Heart right ventricle (tissue), 16 donors: ENCODE data around the gene STAM2. TPM values are rescaled to one million over a fixed set of nuclear protein-coding genes. Genes with fewer than 3 reads are reported as not detected.
"Not testable (repeated sequence)": the region's sequence is repeated elsewhere in the genome, so short reads cannot be mapped to it uniquely, and the experiment has no call there.

Experiments used
- ATAC-seq, 8 donors: fragments of 200-7000 bp; cut with Tn5 transposase; one replicate each; pipeline ENCODE4 v1.9.1; 2020; ENCODE audit warnings: mild to moderate bottlenecking in 8 of 8, moderate library complexity in 8 of 8, moderate number of reproducible peaks in 1 of 8
- DNase-seq, 2 donors: peaks; one replicate each; pipeline ENCODE4 v3.0.0-alpha.2; 2020
- H3K27ac ChIP-seq, 10 donors: fragments of 200-600 bp; sonication (generic) in 2 of 10; one replicate each; pipeline versions ENCODE4 v1.5.0 to v1.8.0; 2020 to 2022; ENCODE audit warnings: mild to moderate bottlenecking in 3 of 10
- H3K27me3 ChIP-seq, 7 donors: fragments of 200-600 bp; one replicate each; pipeline ENCODE4 v1.8.0; 2021 to 2022; ENCODE audit warnings: mild to moderate bottlenecking in 2 of 7
- H3K36me3 ChIP-seq, 9 donors: fragments of 200-600 bp; sonication (generic) in 1 of 9; one replicate each; pipeline versions ENCODE4 v1.5.0 to v1.8.0; 2020 to 2022; ENCODE audit warnings: mild to moderate bottlenecking in 2 of 9
- H3K4me1 ChIP-seq, 9 donors: fragments of 200-600 bp; sonication (generic) in 1 of 9; one replicate each; pipeline versions ENCODE4 v1.5.0 to v1.8.0; 2020 to 2022; ENCODE audit warnings: mild to moderate bottlenecking in 4 of 9
- H3K4me3 ChIP-seq, 10 donors: fragments of 200-600 bp; sonication (generic) in 2 of 10; one replicate each; pipeline versions ENCODE4 v1.5.0 to v1.8.0; 2020 to 2022; ENCODE audit warnings: mild to moderate bottlenecking in 7 of 10, moderate library complexity in 2 of 10
- H3K9me3 ChIP-seq, 11 donors: fragments of 200-600 bp in 10 of 11; sonication (generic) in 2 of 11; one replicate each; pipeline versions ENCODE4 v1.5.0 to v1.8.0; 2013 to 2022; ENCODE audit warnings: mild to moderate bottlenecking in 2 of 11, control low read depth in 1 of 11, moderate library complexity in 1 of 11
- CTCF ChIP-seq, 9 donors: fragments of 200-600 bp; sonication (generic) in 2 of 9; IDR thresholded peaks; one replicate each; pipeline versions ENCODE4 v1.5.0 to v1.8.0; 2021 to 2022; ENCODE audit warnings: antibody characterized with exemption in 9 of 9, mild to moderate bottlenecking in 5 of 9, moderate library complexity in 1 of 9
- WGBS, 2 donors: extraction: QIAGEN DNeasy Blood & Tissue Kit; methylation state at CpG; one replicate each; pipeline ENCODE4 v1.1.7; 2013; ENCODE audit warnings: inconsistent platforms in 1 of 2; 5-methylcytosine and 5-hydroxymethylcytosine counted together
- intact Hi-C, 10 donors: fragments of 100-400 bp; cut with DNase I; formaldehyde crosslinking; loops; one replicate each; pipeline versions ENCODE4 v1.11.1 to v1.14.2; 2022
- polyA plus RNA-seq, 2 donors: library from polyadenylated mRNA; stranded (reverse); fragments of 200-250 nt; gene quantifications; one replicate each; pipeline ENCODE4 v1.2.3, GENCODE V29; 2013
- total RNA-seq, 10 donors: library from RNA; stranded (reverse); fragmentation: NEBNext Ultra II Directional in 3 of 10; extraction: Animal tissue kit (Norgen Biotek cat#: 25700) in 3 of 10; gene quantifications; one replicate each; pipeline versions ENCODE4 v1.2.1 to v1.2.4, GENCODE V29; 2021 to 2023
- donor health status: Arrhythmogenic right ventricular cardiomyopathy.
- donor health status: ischemic (EF 13 %, LVEDD 7.1; RV severe dilation, severe dysfunction).
- donor health status: healthy with polysubstance abuse.
- donor health status: DM: no; HTN: yes; CAD: no.
- donor health status: DM: no; HTN: no; CAD: no.
- donor health status: ischemic (EF 25% LVEDD 6.9; RV normal size, moderate dysfunction).
- donor health status: ischemic (EF 25% LVEDD 5.7; RV mildly dilated, moderate dysfunction).
- donor health status: healthy.
- donor health status: DM: yes; HTN: yes; CAD: no.
- donor health status: Ischemic cardiomyopathy.
- donor health status: ischemic (EF 35%, LVEDD 5.7; RV mildly dilated, moderate dysfunction).
- donor health status: nonischemic (EF 11% LVEDD 7.7; RV severe dilation, severe dysfunction).
- donor health status: DM: yes; HTN: yes; CAD: no.
- donor health status: PGD.
- donor health status: ischemic (EF 29% LVEDD 5.4; RV normal size, mild dysfunction).
- donor health status: nonischemic (EF 23%, LVEDD 6.1; RV moderate dilation, normal function).

STAM2 gene
- total and polyA plus RNA-seq, 12 donors, result 6.9 to 35.9 (median 25.0) TPM

DNA sequence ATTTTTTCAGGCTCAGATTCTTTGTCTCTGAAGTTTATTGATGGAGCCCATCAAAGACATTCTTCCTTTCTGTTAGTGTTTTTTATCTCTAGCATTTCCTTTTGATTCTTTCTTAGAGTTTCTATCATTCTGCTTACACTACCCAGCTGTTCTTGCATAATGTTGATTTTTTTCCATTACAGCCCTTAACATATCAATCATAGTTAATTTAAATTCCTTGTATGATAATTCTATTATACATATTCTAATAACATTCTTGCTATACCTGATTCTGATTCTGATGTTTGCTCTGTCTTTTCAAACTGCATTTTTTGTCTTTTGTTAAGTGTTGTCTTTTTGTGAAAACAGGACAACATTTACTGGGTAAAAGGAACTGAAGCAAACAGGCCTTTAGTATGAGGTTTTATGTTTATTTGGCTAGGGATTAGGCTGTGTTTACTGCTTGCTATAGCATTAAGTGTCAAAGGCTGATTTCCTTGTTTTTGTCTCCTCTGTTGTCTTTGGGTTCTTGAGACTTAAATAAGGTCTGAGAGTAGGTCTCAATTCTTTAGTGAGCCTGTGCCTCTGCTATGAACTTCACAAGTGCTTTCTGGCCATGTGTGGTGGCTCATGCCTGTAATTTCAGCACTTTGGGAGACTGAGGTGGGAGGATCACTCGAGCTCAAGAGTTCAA, 8.0 kb upstream of the STAM2 start:
- WGBS, 2 donors, result 0% methylated on average over 1 of the region's 1 CpG
- H3K27me3 ChIP-seq, result peaks cover 0 to 12% (median 0%) of the 10 kb centered on the region in 7 donors
- no peaks in the 10 kb centered on the region for H3K36me3 ChIP-seq
- intact Hi-C loops, result loop anchor here in 1 of 10 donors (10.0 kb wide), 1 partner anchor 151 kb away; the partner anchor contains the start of gene FMNL2
- no peaks in the 10 kb centered on the region for H3K4me1 ChIP-seq
- H3K27ac ChIP-seq, result no peak overlapping the region
- no peak overlapping the region for H3K4me3 ChIP-seq
- no peak for DNase-seq
- TF ChIP-seq CTCF (IDR thresholded peaks at IDR 0.05), result no peak
- no peaks in the 10 kb centered on the region for H3K9me3 ChIP-seq
- no peak for ATAC-seq

GRCh38 chr2:152177667-152178066, 2.1 kb upstream of the STAM2 start:
- H3K4me3 ChIP-seq, H3K27me3 ChIP-seq, H3K36me3 ChIP-seq, H3K27ac ChIP-seq, DNase-seq, ATAC-seq, H3K9me3 ChIP-seq: not testable (repeated sequence)
- intact Hi-C loops, result loop anchor here in 6 of 10 donors (5.0 to 10.0 kb wide), 5 partner anchors 140 to 540 kb away; partner anchors contain the start of genes ARL6IP6 (in 2 of the 6), PRPF40A (in 2 of the 6) and FMNL2 (in 1 of the 6)
- WGBS, 2 donors, result 95 to 97% methylated on average over 5 of the region's 7 CpGs
- peaks cover 2 to 27% (median 18%) of the 10 kb centered on the region in 9 donors for H3K4me1 ChIP-seq

- no peaks in the 10 kb centered on the region for H3K36me3 ChIP-seq
- no peak for DNase-seq
- 6 to 7% methylated on average over 29 of the region's 29 CpGs for WGBS, 2 donors
- peak overlapping the region; percentile 92 to 99 (median 96) for H3K27ac ChIP-seq
- intact Hi-C loops, result loop anchor here in 6 of 10 donors (5.0 to 10.0 kb wide), 5 partner anchors 139 to 541 kb away; partner anchors contain the start of genes ARL6IP6 (in 2 of the 6), PRPF40A (in 2 of the 6) and FMNL2 (in 1 of the 6)
- peak overlapping the region; percentile 56 to 98 (median 76) for H3K4me3 ChIP-seq
- peak in 2 of 9 donors; percentile 9 to 19 for TF ChIP-seq CTCF (IDR thresholded peaks at IDR 0.05)
- no peaks in the 10 kb centered on the region for H3K27me3 ChIP-seq
- H3K9me3 ChIP-seq, result no peaks in the 10 kb centered on the region
- peak in 5 of 8 donors; percentile 5 to 47 (median 14) for ATAC-seq
- H3K4me1 ChIP-seq, result peaks cover 2 to 41% (median 28%) of the 10 kb centered on the region in 9 donors
These were observed 651 bp upstream of the STAM2 start for GRCh38 chr2:152176113-152176714.

DNA sequence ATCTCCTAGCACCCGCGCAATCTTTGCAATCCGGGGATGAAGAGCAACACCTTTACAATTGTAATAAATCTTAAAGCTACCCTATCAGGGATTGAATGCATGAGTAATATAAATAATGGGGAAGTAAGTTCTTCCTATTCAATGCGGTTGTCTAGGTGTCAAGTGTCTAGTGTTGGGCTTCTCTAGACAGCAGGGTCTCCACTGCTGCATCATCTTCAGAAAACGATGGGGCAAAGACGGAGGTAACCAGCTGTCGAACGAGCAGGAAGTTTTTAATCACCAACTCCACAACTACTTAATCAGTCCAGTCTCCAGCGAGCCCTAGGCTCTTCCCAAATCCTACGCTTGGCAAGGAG, 573 bp downstream of the STAM2 start:
- peak in 1 of 9 donors; percentile 8 for TF ChIP-seq CTCF (IDR thresholded peaks at IDR 0.05)
- DNase-seq, result no peak
- H3K36me3 ChIP-seq, result no peaks in the 10 kb centered on the region
- intact Hi-C loops, result loop anchor here in 7 of 10 donors (2.0 to 10.0 kb wide), 6 partner anchors 138 to 542 kb away; partner anchors contain the start of genes ARL6IP6 (in 2 of the 7), PRPF40A (in 2 of the 7) and FMNL2 (in 1 of the 7)
- peak overlapping the region; percentile 56 to 98 (median 76) for H3K4me3 ChIP-seq
- peaks cover 2 to 47% (median 31%) of the 10 kb centered on the region in 9 donors for H3K4me1 ChIP-seq
- 1% methylated on average over 10 of the region's 10 CpGs for WGBS, 2 donors
- peak overlapping the region; percentile 92 to 99 (median 96) for H3K27ac ChIP-seq
- no peak for ATAC-seq
- no peaks in the 10 kb centered on the region for H3K9me3 ChIP-seq
- no peaks in the 10 kb centered on the region for H3K27me3 ChIP-seq
